Neuronal stem cell (in vitro differentiated cells): ENCODE measurements around the gene DIO1. TPM values are rescaled to one million over a fixed set of nuclear protein-coding genes. Genes with fewer than 3 reads are reported as not detected.

Experiments used
- DNase-seq: peaks from one replicate; pipeline ENCODE4 v3.0.0-alpha.2; 2013; ENCODE audit warnings: low spot score
- H2AFZ ChIP-seq: one replicate; pipeline ENCODE4 v1.6.1; 2013; ENCODE audit warnings: mild to moderate bottlenecking, low read length, inconsistent platforms
- H2AK5ac ChIP-seq: 2 replicates; pipeline ENCODE4 v1.6.1; 2013; ENCODE audit warnings: low read depth, mild to moderate bottlenecking, inconsistent platforms, low read length, moderate library complexity, mixed read lengths
- H2BK120ac ChIP-seq: 2 replicates; pipeline ENCODE4 v1.6.1; 2013; ENCODE audit warnings: low read depth, mild to moderate bottlenecking, inconsistent platforms, low read length, moderate library complexity, mixed read lengths
- H2BK12ac ChIP-seq: one replicate; pipeline ENCODE4 v1.6.1; 2013; ENCODE audit warnings: low read length, inconsistent platforms
- H2BK15ac ChIP-seq: 2 replicates; pipeline ENCODE4 v1.6.1; 2013; ENCODE audit warnings: mild to moderate bottlenecking, low read length, inconsistent platforms, mixed read lengths
- H2BK5ac ChIP-seq: one replicate; pipeline ENCODE4 v1.6.1; 2013; ENCODE audit warnings: inconsistent platforms, mild to moderate bottlenecking, low read length, moderate library complexity
- H3K14ac ChIP-seq: one replicate; pipeline ENCODE4 v1.6.1; 2013; ENCODE audit warnings: low read length, inconsistent platforms
- H3K18ac ChIP-seq: 2 replicates; pipeline ENCODE4 v1.6.1; 2013; ENCODE audit warnings: low read length, inconsistent platforms
- H3K23ac ChIP-seq: 2 replicates; pipeline ENCODE4 v1.6.1; 2013; ENCODE audit warnings: low read depth, mild to moderate bottlenecking, mixed read lengths, low read length, inconsistent platforms; ENCODE audit not compliant: poor library complexity
- H3K27ac ChIP-seq: replicated peaks from 3 replicates; pipeline ENCODE4 v1.5.1; 2013; ENCODE audit warnings: low read length, inconsistent platforms
- H3K27me3 ChIP-seq, 3 experiments: 2 replicates each; pipeline ENCODE4 v1.6.1; 2013; ENCODE audit warnings: low read length in 3 of 3, mild to moderate bottlenecking in 2 of 3, inconsistent platforms in 1 of 3, low read depth in 1 of 3, mixed read lengths in 1 of 3, moderate library complexity in 1 of 3; ENCODE audit not compliant: control insufficient read depth in 3 of 3, insufficient read depth in 3 of 3
- H3K36me3 ChIP-seq, 2 donors: replicated peaks in 1 of 2; 2 replicates each; pipeline ENCODE4 v1.6.1; 2013; ENCODE audit warnings: low read length in 2 of 2; ENCODE audit not compliant: control insufficient read depth in 2 of 2, insufficient read depth in 2 of 2
- H3K4ac ChIP-seq: 2 replicates; pipeline ENCODE4 v1.6.1; 2013; ENCODE audit warnings: inconsistent platforms, mild to moderate bottlenecking, low read length, moderate library complexity
- H3K4me1 ChIP-seq, 2 donors: 1 replicate in 1 of 2; 2 replicates in 1 of 2; pipeline ENCODE4 v1.6.1; 2013; ENCODE audit warnings: low read length in 2 of 2, low read depth in 1 of 2; ENCODE audit not compliant: control insufficient read depth in 2 of 2, insufficient read depth in 1 of 2
- H3K4me2 ChIP-seq: one replicate; pipeline ENCODE4 v1.6.1; 2013; ENCODE audit warnings: mild to moderate bottlenecking, low read length, inconsistent platforms; ENCODE audit not compliant: insufficient read depth, poor library complexity, severe bottlenecking
- H3K4me3 ChIP-seq, 2 donors: 2 replicates each; pipeline ENCODE4 v1.5.1; 2013; ENCODE audit warnings: low read length in 2 of 2, mild to moderate bottlenecking in 2 of 2, inconsistent platforms in 1 of 2, moderate library complexity in 1 of 2
- H3K79me1 ChIP-seq: one replicate; pipeline ENCODE4 v1.6.1; 2013; ENCODE audit warnings: low read depth, mild to moderate bottlenecking, inconsistent platforms, low read length, moderate library complexity
- H3K9ac ChIP-seq: one replicate; pipeline ENCODE4 v1.6.1; 2013; ENCODE audit warnings: mild to moderate bottlenecking, low read depth, low read length, inconsistent platforms; ENCODE audit not compliant: poor library complexity
- H3K9me3 ChIP-seq, 2 donors: replicated peaks in 1 of 2; 2 replicates each; pipeline versions ENCODE3 to v1.6.1; 2013; ENCODE audit warnings: low read length in 2 of 2, mild to moderate bottlenecking in 2 of 2, inconsistent platforms in 1 of 2, low read depth in 1 of 2, mixed read lengths in 1 of 2, moderate library complexity in 1 of 2; ENCODE audit not compliant: control insufficient read depth in 2 of 2, insufficient read depth in 1 of 2
- H4K8ac ChIP-seq: one replicate; pipeline ENCODE4 v1.6.1; 2013; ENCODE audit warnings: low read depth, mild to moderate bottlenecking, inconsistent platforms, low read length, moderate library complexity
- H4K91ac ChIP-seq: one replicate; pipeline ENCODE4 v1.6.1; 2013; ENCODE audit warnings: low read length, low read depth, mild to moderate bottlenecking, inconsistent platforms; ENCODE audit not compliant: poor library complexity
- WGBS, 2 donors: extraction: QIAGEN DNeasy Blood & Tissue Kit; methylation state at CpG; one replicate each; pipeline ENCODE4 v1.1.7; 2013; ENCODE audit warnings: missing lambda C conversion rate in 2 of 2, mixed read lengths in 1 of 2; ENCODE audit not compliant: insufficient read length in 2 of 2, insufficient replicate concordance in 1 of 2; ENCODE audit errors: extremely low coverage in 2 of 2; 5-methylcytosine and 5-hydroxymethylcytosine counted together
- polyA plus RNA-seq, 2 experiments: library from polyadenylated mRNA; stranded (reverse); fragments of 200-250 nt; gene quantifications; one replicate each; pipeline ENCODE4 v1.2.3, GENCODE V29; 2013

DIO1 gene
- 0.03 TPM for polyA plus RNA-seq (2013, experiment 1 of 2)
- not detected for polyA plus RNA-seq (2013, experiment 2 of 2)

DNA sequence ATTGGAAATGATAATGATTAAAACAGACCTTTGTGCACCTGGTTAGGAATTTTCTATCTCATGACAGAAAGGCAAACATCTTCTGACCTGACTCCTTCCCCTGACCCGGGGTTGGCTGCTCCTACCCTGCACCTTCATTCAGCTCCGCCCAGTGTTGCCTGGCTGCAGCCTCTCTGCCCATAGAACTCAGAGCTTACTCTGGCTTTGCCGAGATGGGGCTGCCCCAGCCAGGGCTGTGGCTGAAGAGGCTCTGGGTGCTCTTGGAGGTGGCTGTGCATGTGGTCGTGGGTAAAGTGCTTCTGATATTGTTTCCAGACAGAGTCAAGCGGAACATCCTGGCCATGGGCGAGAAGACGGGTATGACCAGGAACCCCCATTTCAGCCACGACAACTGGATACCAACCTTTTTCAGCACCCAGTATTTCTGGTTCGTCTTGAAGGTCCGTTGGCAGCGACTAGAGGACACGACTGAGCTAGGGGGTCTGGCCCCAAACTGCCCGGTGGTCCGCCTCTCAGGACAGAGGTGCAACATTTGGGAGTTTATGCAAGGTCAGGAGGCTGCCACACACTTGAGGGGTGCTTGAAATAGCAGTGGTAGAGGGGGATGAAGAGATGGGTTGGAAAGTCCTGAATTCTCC is at the start of gene DIO1:
Gene DIO1 (plus strand): TSS at position 189 of the 638 bp plus-strand sequence. CDS start 24 bp downstream, at position 213.
- Histone ChIP-seq H3K27me3 (no peaks in the 10 kb centered on the region), H2AFZ (no peak within 1 kb of the TSS), H4K8ac (no peak within 1 kb of the TSS), H3K4me2 (no peak within 1 kb of the TSS), H4K91ac (no peak within 1 kb of the TSS), H3K14ac (no peak within 1 kb of the TSS), H3K23ac (no peak within 1 kb of the TSS), H3K18ac (no peak within 1 kb of the TSS), H3K4ac (no peak within 1 kb of the TSS), H2BK15ac (no peak within 1 kb of the TSS), H2BK5ac (no peak within 1 kb of the TSS), H3K4me1 (peaks cover 1 to 2% of the 10 kb centered on the region in 2 donors), H3K79me1 (peaks cover 2% of the 10 kb centered on the region), H3K36me3 (no peaks in the 10 kb centered on the region), H3K4me3 (no peak within 1 kb of the TSS), H3K9ac (no peak within 1 kb of the TSS), H2BK12ac (no peak within 1 kb of the TSS), H3K9me3 (no peaks in the 10 kb centered on the region), H2BK120ac (no peak within 1 kb of the TSS), H2AK5ac (no peak within 1 kb of the TSS), H3K27ac (no peak within 1 kb of the TSS)
- no CpG with 5 or more reads among the region's 14 CpGs for WGBS, 2 donors
- no peak for DNase-seq

DNA sequence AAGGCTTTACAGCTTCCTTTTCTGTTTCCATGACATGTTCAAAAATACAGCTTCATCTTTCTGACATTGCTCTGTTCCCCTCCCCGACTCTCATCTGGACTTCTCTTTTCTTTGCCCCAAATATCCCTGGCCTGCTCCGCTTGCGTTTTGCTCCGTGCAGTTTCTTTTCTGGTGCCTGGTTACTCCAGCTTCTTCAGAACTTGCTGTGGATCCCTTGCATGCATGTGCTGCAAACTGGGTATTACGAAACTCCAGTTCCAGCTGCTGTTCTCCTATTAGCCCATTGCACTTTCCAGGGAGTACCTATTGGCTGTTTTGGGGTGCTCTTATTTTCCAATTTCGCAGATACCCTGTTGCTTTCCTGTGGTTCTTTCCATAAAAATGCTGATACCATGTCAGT is 46.0 kb upstream of the DIO1 start:
- no peaks in the 10 kb centered on the region for H3K27me3 ChIP-seq
- H3K23ac ChIP-seq: no peak overlapping the region
- H2BK5ac ChIP-seq: no peak overlapping the region
- H3K9me3 ChIP-seq: peaks cover 1 to 3% of the 10 kb centered on the region in 2 donors
- no peak overlapping the region for H2BK120ac ChIP-seq
- no peak overlapping the region for H3K14ac ChIP-seq
- H4K8ac ChIP-seq: no peak overlapping the region
- H3K36me3 ChIP-seq: peaks cover 0 to 22% of the 10 kb centered on the region in 2 donors
- no peak overlapping the region for H3K9ac ChIP-seq
- H2AK5ac ChIP-seq: no peak overlapping the region
- H3K27ac ChIP-seq: no peak overlapping the region
- no peaks in the 10 kb centered on the region for H3K4me1 ChIP-seq
- no CpG with 5 or more reads among the region's 6 CpGs for WGBS, 2 donors
- no peaks in the 10 kb centered on the region for H3K79me1 ChIP-seq
- no peak overlapping the region for H3K4me2 ChIP-seq
- no peak overlapping the region for H3K4me3 ChIP-seq
- H3K4ac ChIP-seq: no peak overlapping the region
- H2AFZ ChIP-seq: no peak overlapping the region
- H3K18ac ChIP-seq: no peak overlapping the region
- H4K91ac ChIP-seq: no peak overlapping the region
- H2BK15ac ChIP-seq: no peak overlapping the region
- no peak overlapping the region for H2BK12ac ChIP-seq
- DNase-seq: no peak

DNA sequence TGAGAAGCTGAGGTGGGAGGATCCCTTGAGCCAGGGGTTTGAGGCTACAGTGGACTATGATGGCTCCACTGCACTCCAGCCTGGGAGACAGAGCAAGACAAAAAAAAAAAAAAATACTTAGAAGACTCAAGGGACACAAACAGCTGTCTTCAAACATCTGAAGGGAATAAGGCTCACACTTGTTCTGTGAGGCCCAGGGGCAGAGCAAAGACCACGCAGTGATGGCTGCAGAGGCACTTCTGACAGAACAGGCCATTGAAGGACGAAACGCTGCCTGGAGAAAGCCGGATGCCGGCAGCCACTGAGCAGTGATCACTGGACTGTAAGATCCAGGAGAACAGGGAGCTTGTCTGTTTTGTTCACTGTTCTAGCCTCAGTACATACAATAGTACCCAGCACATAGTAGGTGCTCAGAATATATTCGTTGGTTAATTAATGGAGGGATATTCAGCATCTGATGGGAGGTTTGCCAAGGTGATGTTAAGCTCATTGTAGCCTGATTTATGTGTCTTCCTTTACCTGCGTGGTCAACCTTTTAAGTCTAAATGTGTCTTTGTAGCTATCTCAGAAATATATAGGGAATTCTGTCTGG is 43.8 kb upstream of the DIO1 start:
- peaks cover 0 to 3% of the 10 kb centered on the region in 2 donors for H3K9me3 ChIP-seq
- H2BK5ac ChIP-seq: no peak overlapping the region
- no peak overlapping the region for H3K23ac ChIP-seq
- no peak overlapping the region for H3K27ac ChIP-seq
- no peak overlapping the region for H3K14ac ChIP-seq
- WGBS, 2 donors: no CpG with 5 or more reads among the region's 7 CpGs
- no peak overlapping the region for H2AFZ ChIP-seq
- no peaks in the 10 kb centered on the region for H3K4me1 ChIP-seq
- H2BK12ac ChIP-seq: no peak overlapping the region
- no peak overlapping the region for H3K9ac ChIP-seq
- no peak overlapping the region for H2BK120ac ChIP-seq
- no peaks in the 10 kb centered on the region for H3K79me1 ChIP-seq
- H3K36me3 ChIP-seq: peaks cover 4 to 42% of the 10 kb centered on the region in 2 donors
- H3K27me3 ChIP-seq: no peaks in the 10 kb centered on the region
- no peak overlapping the region for H2AK5ac ChIP-seq
- H4K91ac ChIP-seq: no peak overlapping the region
- no peak overlapping the region for H3K4ac ChIP-seq
- H2BK15ac ChIP-seq: no peak overlapping the region
- H3K4me2 ChIP-seq: no peak overlapping the region
- H3K4me3 ChIP-seq: peak overlapping the region in 1 of 2 donors; percentile 30
- no peak overlapping the region for H4K8ac ChIP-seq
- DNase-seq: no peak
- H3K18ac ChIP-seq: no peak overlapping the region

DNA sequence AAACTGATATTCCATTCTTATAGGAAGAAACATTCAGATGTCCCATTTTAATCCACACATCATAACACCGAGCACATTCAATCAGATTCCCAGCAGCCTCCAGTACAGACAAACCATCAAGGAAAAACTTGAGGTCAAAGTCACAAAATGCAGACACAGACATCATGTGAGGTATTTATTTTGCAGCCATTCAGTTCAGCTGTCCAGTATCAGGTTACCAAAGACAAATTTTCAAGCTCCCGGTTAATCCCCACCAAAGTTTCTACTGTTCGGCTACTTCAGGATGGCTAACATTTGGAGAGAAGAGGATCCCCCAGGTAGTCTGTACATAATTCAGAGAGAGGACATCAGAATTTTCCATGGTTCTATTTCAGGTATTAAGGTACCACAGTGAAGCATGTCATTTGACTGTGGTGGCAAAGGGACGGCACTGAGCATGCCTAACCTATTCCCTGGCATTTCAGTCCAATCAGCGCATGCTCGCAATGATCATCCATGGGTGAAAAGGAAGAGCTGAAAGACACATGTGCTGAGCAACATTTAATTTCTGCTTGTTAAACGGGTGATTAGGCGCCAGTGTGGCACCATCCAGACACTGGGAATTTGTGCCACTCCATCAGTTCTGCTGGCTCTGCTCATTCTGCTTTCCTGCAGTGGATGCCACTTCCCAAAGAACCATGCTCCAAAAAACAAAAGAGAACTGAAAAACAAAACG is 42.3 kb upstream of the DIO1 start:
- Histone ChIP-seq H3K23ac (no peak overlapping the region), H3K36me3 (peaks cover 8 to 58% of the 10 kb centered on the region in 2 donors), H3K18ac (no peak overlapping the region), H2AFZ (no peak overlapping the region), H3K79me1 (no peaks in the 10 kb centered on the region), H3K27me3 (no peaks in the 10 kb centered on the region), H3K4ac (no peak overlapping the region), H3K4me1 (no peaks in the 10 kb centered on the region), H3K4me3 (peak overlapping the region in 1 of 2 donors; percentile 30), H4K8ac (no peak overlapping the region), H2BK15ac (no peak overlapping the region), H3K14ac (no peak overlapping the region), H2BK12ac (no peak overlapping the region), H2BK120ac (no peak overlapping the region), H3K4me2 (no peak overlapping the region), H3K9me3 (peaks cover 0 to 3% of the 10 kb centered on the region in 2 donors), H4K91ac (no peak overlapping the region), H3K9ac (no peak overlapping the region), H2AK5ac (no peak overlapping the region), H2BK5ac (no peak overlapping the region), H3K27ac (no peak overlapping the region)
- no peak for DNase-seq
- no CpG with 5 or more reads among the region's 9 CpGs for WGBS, 2 donors
